K562 (cell line): ENCODE measurements around the gene PAFAH2. TPM values are rescaled to one million over a fixed set of nuclear protein-coding genes. Genes with fewer than 3 reads are reported as not detected.

Experiments
- ATAC-seq: fragments of 200-7000 bp; cut with Tn5 transposase; 3 replicates; pipeline ENCODE4 v1.9.1; 2020; ENCODE audit warnings: moderate library complexity
- BruUV-seq: library from RNA; stranded (reverse); fragments of 400-500 nt; replicated peaks from 2 replicates; lab custom pipeline; 2021; lab: Mats Ljungman, UMichigan
- CTCF ChIA-PET: fragments of 300-600 bp; formaldehyde crosslinking; extraction: SDS; loops from one replicate; lab custom pipeline; 2021; ENCODE audit warnings: low intra/inter-chr PET ratio; lab: Yijun Ruan, JAX
- POLR2A ChIA-PET: fragments of 300-600, 350-650 bp; sonication (Branson Sonifier 250); formaldehyde crosslinking; extraction: SDS; loops from one replicate; lab custom pipeline; 2021; ENCODE audit warnings: antibody characterized with exemption, inconsistent platforms; lab: Yijun Ruan, JAX
- DNase-seq, 4 experiments: peaks; one replicate each; pipeline versions ENCODE4 v3.0.0 to v3.0.0-alpha.2; 2011 to 2018; ENCODE audit warnings: low spot score in 3 of 4, mixed read lengths in 3 of 4; ENCODE audit errors: extremely low read depth in 1 of 4
- FAIRE-seq: peaks from 2 replicates; lab custom pipeline; 2011; peaks lifted over from hg19 to GRCh38; lab: Jason Lieb, UNC
- H2AFZ ChIP-seq: 2 replicates; pipeline ENCODE4 v1.6.0; 2011; ENCODE audit warnings: low read depth, low read length, control low read depth, inconsistent platforms
- H3K27ac ChIP-seq: fragments of 200-600 bp; 3 replicates; pipeline ENCODE4 v1.8.0; 2011; ENCODE audit warnings: low read depth, mild to moderate bottlenecking, control low read depth, inconsistent platforms, low read length, moderate library complexity, mixed read lengths; ENCODE audit errors: extremely low read depth
- H3K27me3 ChIP-seq, 2 experiments: fragments of 300-600 bp in 1 of 2; 2 replicates in 1 of 2; 3 replicates in 1 of 2; pipeline versions ENCODE4 v1.6.0 to v1.8.0; 2011; ENCODE audit warnings: inconsistent platforms in 2 of 2, low read length in 2 of 2, mild to moderate bottlenecking in 1 of 2, mixed read lengths in 1 of 2, moderate library complexity in 1 of 2; ENCODE audit not compliant: control insufficient read depth in 2 of 2, insufficient read depth in 2 of 2
- H3K36me3 ChIP-seq: fragments of 300-600 bp; 3 replicates; pipeline ENCODE4 v1.8.0; 2011; ENCODE audit warnings: mild to moderate bottlenecking, low read length, inconsistent platforms; ENCODE audit not compliant: control insufficient read depth, insufficient read depth
- H3K4me1 ChIP-seq, 2 experiments: fragments of 200-600 bp in 1 of 2; replicated peaks in 1 of 2; 2 replicates in 1 of 2; 3 replicates in 1 of 2; pipeline versions ENCODE4 v1.5.1 to v1.8.0; 2011; ENCODE audit warnings: inconsistent platforms in 2 of 2, low read length in 2 of 2, mild to moderate bottlenecking in 1 of 2, mixed read lengths in 1 of 2, moderate library complexity in 1 of 2; ENCODE audit not compliant: control insufficient read depth in 2 of 2, insufficient read depth in 2 of 2
- H3K4me2 ChIP-seq: 2 replicates; pipeline ENCODE4 v1.6.1; 2011; ENCODE audit warnings: low read length, control low read depth, inconsistent platforms, mixed read lengths; ENCODE audit not compliant: insufficient read depth
- H3K4me3 ChIP-seq: fragments of 200-600 bp; sonication (generic), shearing (Covaris generic); 2 replicates; pipeline ENCODE4 v1.5.1; 2016; ENCODE audit warnings: control low read depth, inconsistent platforms
- H3K79me2 ChIP-seq: fragments of 200-600 bp; 3 replicates; pipeline ENCODE4 v1.8.0; 2011; ENCODE audit warnings: low read length, inconsistent platforms; ENCODE audit not compliant: control insufficient read depth, insufficient read depth
- H3K9ac ChIP-seq, 2 experiments: 2 replicates each; pipeline versions ENCODE4 v1.6.0 to v1.6.1; 2011; ENCODE audit warnings: low read depth in 2 of 2, low read length in 2 of 2, control low read depth in 1 of 2, inconsistent platforms in 1 of 2, mild to moderate bottlenecking in 1 of 2, mixed read lengths in 1 of 2; ENCODE audit not compliant: insufficient read depth in 1 of 2
- H3K9me1 ChIP-seq: one replicate; pipeline ENCODE4 v1.6.0; 2011; ENCODE audit warnings: inconsistent platforms, mild to moderate bottlenecking, low read length, moderate library complexity; ENCODE audit not compliant: control insufficient read depth, insufficient read depth
- H3K9me3 ChIP-seq: replicated peaks from 2 replicates; pipeline ENCODE4 v1.5.1; 2011; ENCODE audit warnings: low read depth, low read length, inconsistent platforms; ENCODE audit not compliant: control insufficient read depth, insufficient read depth
- H4K20me1 ChIP-seq: replicated peaks from 2 replicates; pipeline ENCODE4 v1.6.1; 2011; ENCODE audit warnings: low read length, inconsistent platforms, mixed read lengths; ENCODE audit not compliant: control insufficient read depth, insufficient read depth
- CBX8 ChIP-seq: fragments of 200-600 bp; sonication (generic); IDR thresholded peaks from 2 replicates; pipeline ENCODE4 v1.6.1; 2012; ENCODE audit warnings: borderline replicate concordance, mixed run types, low read depth, mild to moderate bottlenecking, moderate library complexity, mixed read lengths, low read length, control low read depth, inconsistent platforms; ENCODE audit not compliant: poor library complexity, severe bottlenecking; ENCODE audit errors: extremely low read depth
- CCAR2 ChIP-seq: fragments of 200-400 bp; formaldehyde crosslinking; IDR thresholded peaks from 2 replicates; pipeline ENCODE4 v1.6.1; 2017; ENCODE audit warnings: mild to moderate bottlenecking, low read depth, low read length
- ELF2 ChIP-seq: fragments of 250-450 bp; sonication (Bioruptor Pico); IDR thresholded peaks from 2 replicates; pipeline ENCODE4 v1.5.0; 2021; ENCODE audit warnings: mild to moderate bottlenecking
- HNRNPL ChIP-seq: fragments of 200-400 bp; formaldehyde crosslinking; IDR thresholded peaks from 2 replicates; pipeline ENCODE4 v1.6.1; 2017; ENCODE audit warnings: low read depth, mild to moderate bottlenecking, low read length
- HSF4 ChIP-seq: fragments of 250-450 bp; sonication (Bioruptor Pico); IDR thresholded peaks from 2 replicates; pipeline ENCODE4 v2.1.2; 2022; ENCODE audit warnings: mild to moderate bottlenecking, moderate library complexity, borderline replicate concordance
- POLR2AphosphoS2 ChIP-seq: IDR thresholded peaks from 2 replicates; pipeline ENCODE4 v1.6.1; 2012; ENCODE audit warnings: low read length, improper control_type of control experiment
- PPARD ChIP-seq: fragments of 250-450 bp; sonication (Bioruptor Pico); IDR thresholded peaks from 2 replicates; pipeline ENCODE4 v1.8.0; 2022; ENCODE audit warnings: inconsistent platforms, mild to moderate bottlenecking, moderate library complexity
- RHOXF2B ChIP-seq: fragments of 250-450 bp; sonication (Bioruptor Pico); conservative IDR thresholded peaks from 2 replicates; pipeline ENCODE4 v1.5.1; 2021
- SETDB1 ChIP-seq: IDR thresholded peaks from one replicate; pipeline ENCODE4 v1.6.1; 2012; ENCODE audit warnings: low read length, control low read depth, inconsistent platforms
- SNIP1 ChIP-seq: fragments of 450-650 bp; IDR thresholded peaks from 2 replicates; pipeline ENCODE4 v1.7.1; 2017; ENCODE audit warnings: low read depth, mild to moderate bottlenecking
- ZNF12 ChIP-seq: sonication (generic); formaldehyde crosslinking; IDR thresholded peaks from 2 replicates; pipeline ENCODE4 v1.4.0; 2020; ENCODE audit warnings: mild to moderate bottlenecking, missing genetic modification reagents
- ZNF311 ChIP-seq: fragments of 250-450 bp; sonication (Bioruptor Pico); IDR thresholded peaks from 2 replicates; pipeline ENCODE4 v1.4.0; 2020; ENCODE audit warnings: mild to moderate bottlenecking, moderate library complexity
- ZNF384 ChIP-seq: IDR thresholded peaks from 2 replicates; pipeline ENCODE4 v1.6.1; 2012; ENCODE audit warnings: low read depth, low read length, improper control_type of control experiment
- WGBS: fragments of 100-300 bp; shearing (Covaris generic); methylation state at CpG from one replicate; pipeline ENCODE4 v1.1.6; 2016; ENCODE audit warnings: low coverage, mixed read lengths; ENCODE audit not compliant: insufficient coverage; ENCODE audit errors: missing lambda C conversion rate; 5-methylcytosine and 5-hydroxymethylcytosine counted together
- in situ Hi-C: fragments of 300-500 bp; cut with MboI; formaldehyde crosslinking; loops from 4 replicates; pipeline ENCODE4 v1.15.0; 2018; ENCODE audit warnings: inconsistent platforms, mixed read lengths
- intact Hi-C: fragments of 100-400 bp; cut with micrococcal nuclease; formaldehyde crosslinking; loops from 2 replicates; pipeline ENCODE4 v1.14.2; 2022
- polyA plus RNA-seq, 8 experiments: library from polyadenylated mRNA; depleted of rRNA in 4 of 8; stranded (reverse) in 5 of 8; unstranded in 3 of 8; fragments of >200 nt; fragmentation: Nextera tagmentation in 2 of 8; fragmentation: Illumina TruSeq in 1 of 8; extraction: Ambion mirVana in 2 of 8; extraction: Trizol in 1 of 8; gene quantifications; 2 replicates each; pipeline versions ENCODE4 v1.2.1 to v1.2.3, GENCODE V29; 2011 to 2014; ENCODE audit warnings: inconsistent platforms in 1 of 8, missing spikeins in 1 of 8
- total RNA-seq, 7 experiments: library from RNA; depleted of rRNA in 6 of 7; stranded (reverse); fragments of >200 nt in 6 of 7; fragmentation: Illumina TruSeq in 2 of 7; extraction: Trizol in 2 of 7; gene quantifications; 2 replicates each; pipeline versions ENCODE4 v1.2.1 to v1.2.3, GENCODE V29; 2011 to 2021; ENCODE audit warnings: low replicate concordance in 1 of 7
- TF ChIP-seq, protein P1 (sequence below), 2 experiments: fragments of 450-650 bp; IDR thresholded peaks; 2 replicates each; pipeline ENCODE4 v1.6.1; 2018; ENCODE audit warnings: mild to moderate bottlenecking in 2 of 2, low read depth in 1 of 2; ENCODE audit not compliant: partially characterized antibody in 2 of 2

PAFAH2 gene
- total and polyA plus RNA-seq, 9 of the 15 experiments (the other 6 are each of a cell fraction or from before 2014, with no cell fraction given): 4.2 to 10.9 (median 6.8) TPM

DNA sequence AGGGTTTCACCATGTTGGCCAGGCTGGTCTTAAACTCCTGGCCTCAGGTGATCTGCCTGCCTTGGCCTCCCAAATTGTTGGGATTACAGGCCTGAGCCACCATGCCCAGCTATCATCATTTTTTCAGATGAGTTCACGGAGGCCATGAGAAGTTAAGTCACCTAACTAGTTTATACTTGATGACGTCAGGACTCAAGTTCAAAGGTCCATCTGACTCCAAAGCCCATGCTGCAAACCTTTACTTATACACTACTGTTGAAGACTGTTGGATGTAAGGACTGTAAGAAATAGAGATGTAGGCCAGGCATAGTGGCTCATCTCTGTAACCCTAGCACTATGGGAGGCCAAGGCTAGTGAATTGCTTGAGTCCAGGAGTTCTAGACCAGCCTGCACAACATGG is 50.8 kb downstream of the PAFAH2 start:
- no peaks in the 10 kb centered on the region for H3K27me3 ChIP-seq
- H4K20me1 ChIP-seq: no peaks in the 10 kb centered on the region
- H3K27ac ChIP-seq: no peak overlapping the region
- intact Hi-C loops (no loop called here), in situ Hi-C loops (no loop called here)
- no peak for ATAC-seq
- no peaks in the 10 kb centered on the region; a peak in 1 of 5 replicates for H3K4me1 ChIP-seq
- no peak overlapping the region for H2AFZ ChIP-seq
- H3K9me3 ChIP-seq: peaks cover 10% of the 10 kb centered on the region
- no peaks in the 10 kb centered on the region for H3K36me3 ChIP-seq
- FAIRE-seq: no peak
- no TSS peak for BruUV-seq
- no peaks in the 10 kb centered on the region for H3K79me2 ChIP-seq
- H3K9ac ChIP-seq: no peak overlapping the region
- no peak for DNase-seq
- H3K4me3 ChIP-seq: no peak overlapping the region
- H3K4me2 ChIP-seq: no peak overlapping the region
- TF ChIP-seq CBX8: no peak
- no peak for TF ChIP-seq HSF4
- peak; percentile 89 for TF ChIP-seq ZNF12
- TF ChIP-seq SNIP1: no peak
- ChIA-PET POLR2A (interaction anchor here (0.7 to 3.7 kb wide), 3 partner anchors 9 to 1291 kb away, joined by 3 to 18 read pairs (median 4); no protein-coding TSS in a partner anchor), CTCF (no interaction called here)
- 58% methylated on average over 2 of the region's 2 CpGs for WGBS
- no peaks in the 10 kb centered on the region for H3K9me1 ChIP-seq

DNA sequence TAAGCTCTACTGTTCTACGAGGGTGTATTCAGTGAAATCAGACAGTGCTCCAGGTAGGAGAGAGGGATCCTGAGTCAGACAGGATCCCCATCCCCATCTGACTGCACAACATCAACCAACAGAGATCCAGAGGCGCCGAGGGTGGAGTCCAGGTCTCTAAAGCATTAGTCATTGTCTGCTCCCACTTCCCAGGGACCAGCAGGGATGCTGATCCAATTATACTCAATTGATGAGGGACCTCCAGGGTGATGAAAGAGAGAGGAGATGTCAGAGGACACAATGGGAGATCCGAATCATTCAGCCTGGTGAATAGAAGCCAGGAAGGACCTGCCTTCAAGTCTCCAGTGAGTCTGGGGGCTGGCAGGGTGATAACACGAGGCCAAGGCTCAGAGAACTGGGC is 52.1 kb downstream of the PAFAH2 start:
- intact Hi-C loops: no loop called here
- CTCF ChIA-PET: no interaction called here
- no peak for TF ChIP-seq CCAR2
- no peak for TF ChIP-seq PPARD
- no peak for TF ChIP-seq SETDB1
- no peak for TF ChIP-seq ZNF311
- TF ChIP-seq HNRNPL: no peak
- no peak for TF ChIP-seq RHOXF2B (CRISPR knock-in tag)
- no peak for TF ChIP-seq POLR2AphosphoS2
- TF ChIP-seq, protein P1, sequence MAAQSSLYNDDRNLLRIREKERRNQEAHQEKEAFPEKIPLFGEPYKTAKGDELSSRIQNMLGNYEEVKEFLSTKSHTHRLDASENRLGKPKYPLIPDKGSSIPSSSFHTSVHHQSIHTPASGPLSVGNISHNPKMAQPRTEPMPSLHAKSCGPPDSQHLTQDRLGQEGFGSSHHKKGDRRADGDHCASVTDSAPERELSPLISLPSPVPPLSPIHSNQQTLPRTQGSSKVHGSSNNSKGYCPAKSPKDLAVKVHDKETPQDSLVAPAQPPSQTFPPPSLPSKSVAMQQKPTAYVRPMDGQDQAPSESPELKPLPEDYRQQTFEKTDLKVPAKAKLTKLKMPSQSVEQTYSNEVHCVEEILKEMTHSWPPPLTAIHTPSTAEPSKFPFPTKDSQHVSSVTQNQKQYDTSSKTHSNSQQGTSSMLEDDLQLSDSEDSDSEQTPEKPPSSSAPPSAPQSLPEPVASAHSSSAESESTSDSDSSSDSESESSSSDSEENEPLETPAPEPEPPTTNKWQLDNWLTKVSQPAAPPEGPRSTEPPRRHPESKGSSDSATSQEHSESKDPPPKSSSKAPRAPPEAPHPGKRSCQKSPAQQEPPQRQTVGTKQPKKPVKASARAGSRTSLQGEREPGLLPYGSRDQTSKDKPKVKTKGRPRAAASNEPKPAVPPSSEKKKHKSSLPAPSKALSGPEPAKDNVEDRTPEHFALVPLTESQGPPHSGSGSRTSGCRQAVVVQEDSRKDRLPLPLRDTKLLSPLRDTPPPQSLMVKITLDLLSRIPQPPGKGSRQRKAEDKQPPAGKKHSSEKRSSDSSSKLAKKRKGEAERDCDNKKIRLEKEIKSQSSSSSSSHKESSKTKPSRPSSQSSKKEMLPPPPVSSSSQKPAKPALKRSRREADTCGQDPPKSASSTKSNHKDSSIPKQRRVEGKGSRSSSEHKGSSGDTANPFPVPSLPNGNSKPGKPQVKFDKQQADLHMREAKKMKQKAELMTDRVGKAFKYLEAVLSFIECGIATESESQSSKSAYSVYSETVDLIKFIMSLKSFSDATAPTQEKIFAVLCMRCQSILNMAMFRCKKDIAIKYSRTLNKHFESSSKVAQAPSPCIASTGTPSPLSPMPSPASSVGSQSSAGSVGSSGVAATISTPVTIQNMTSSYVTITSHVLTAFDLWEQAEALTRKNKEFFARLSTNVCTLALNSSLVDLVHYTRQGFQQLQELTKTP (IDR thresholded peaks at IDR 0.05; ENCODE audit: low read depth in 1 of 2, partially characterized antibody in 2 of 2): no peak
- no peak for TF ChIP-seq ZNF384
- no peak for TF ChIP-seq ELF2 (CRISPR knock-in tag)

More for the DNA sequence above, 52.1 kb downstream of the PAFAH2 start:
- Histone ChIP-seq H3K4me1 (no peaks in the 10 kb centered on the region; a peak in 1 of 5 replicates), H3K9me1 (no peaks in the 10 kb centered on the region), H3K36me3 (no peaks in the 10 kb centered on the region), H3K27ac (no peak overlapping the region), H4K20me1 (no peaks in the 10 kb centered on the region), H3K4me3 (no peak overlapping the region), H3K9ac (no peak overlapping the region), H3K9me3 (peaks cover 10% of the 10 kb centered on the region), H2AFZ (no peak overlapping the region), H3K79me2 (no peaks in the 10 kb centered on the region), H3K4me2 (no peak overlapping the region), H3K27me3 (no peaks in the 10 kb centered on the region)
- 53% methylated on average over 5 of the region's 5 CpGs for WGBS
- FAIRE-seq (no peak), ATAC-seq (no peak), DNase-seq (no peak)
- POLR2A ChIA-PET: interaction anchor here (0.6 to 3.7 kb wide), 4 partner anchors 11 to 159 kb away, joined by 3 to 18 read pairs (median 4); no protein-coding TSS in a partner anchor
- in situ Hi-C loops: no loop called here
- BruUV-seq: no TSS peak
